ENCODE results near the gene GNB1. TPM values are rescaled to one million over a fixed set of nuclear protein-coding genes. Genes with fewer than 3 reads are reported as not detected.

The GNB1 gene
- total RNA-seq, 1 experiment from 2014 or later = 400 TPM

DNA sequence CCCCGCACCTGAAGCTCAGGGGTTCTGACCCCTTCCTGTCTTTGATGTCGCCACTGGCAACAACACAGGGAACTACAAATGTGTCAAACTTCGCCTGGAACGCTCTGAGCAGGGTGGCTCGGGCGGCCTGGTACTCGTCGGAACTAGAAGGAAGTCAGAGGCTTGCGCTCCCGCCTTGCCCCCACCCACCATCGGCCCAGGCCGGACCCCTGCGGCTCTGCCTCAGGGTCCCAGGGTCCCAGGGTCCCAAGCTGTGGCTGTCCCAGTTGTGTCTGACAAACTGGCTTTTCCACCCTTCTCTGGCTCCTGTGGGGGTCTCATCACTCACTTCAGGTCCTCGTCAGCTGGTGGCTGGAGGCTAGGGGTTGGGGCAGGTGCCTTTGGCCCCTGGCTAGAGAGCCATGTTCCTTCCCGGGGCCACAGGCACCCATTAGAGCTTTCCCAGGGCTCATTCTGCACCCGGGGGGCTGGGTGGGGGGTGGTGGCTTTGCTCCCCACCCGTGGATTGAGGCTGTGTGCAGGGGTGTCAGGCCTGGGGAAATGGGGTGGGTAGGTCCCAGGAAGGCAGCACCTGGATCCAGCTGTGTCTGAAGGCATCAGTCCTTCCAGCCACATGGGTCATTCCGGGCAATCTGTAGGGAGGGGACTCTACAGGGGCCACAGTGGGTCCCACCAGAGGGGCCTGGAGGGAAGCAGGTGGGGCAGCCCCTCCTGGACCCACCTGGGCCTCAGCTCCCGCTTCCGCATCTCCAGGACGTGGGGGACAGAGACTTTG is 36.2 kb upstream of the GNB1 start:
- Histone ChIP-seq H4K91ac (ENCODE audit: insufficient read length, low read depth, low read length) (no peak overlapping the region), H3K56ac (ENCODE audit: insufficient read length, low read depth, low read length) (no peak overlapping the region), H4K8ac (replicated peaks; ENCODE audit: insufficient read length, low read depth, low read length) (no peak overlapping the region), H2AK5ac (ENCODE audit: insufficient read length, low read length) (no peak overlapping the region), H3K4me2 (ENCODE audit: insufficient read depth, insufficient read length, low read length) (no peak overlapping the region), H3K14ac (ENCODE audit: insufficient read depth, low read length) (no peak overlapping the region), H2BK15ac (ENCODE audit: low read depth, low read length) (no peak overlapping the region), H3K79me2 (ENCODE audit: insufficient read depth, low read length) (no peaks in the 10 kb centered on the region), H3K4me1 (ENCODE audit: insufficient read depth, low read length) (no peaks in the 10 kb centered on the region), H3K9ac (ENCODE audit: extremely low read depth, insufficient read length, low read length) (no peak overlapping the region), H3K23me2 (ENCODE audit: insufficient read length, low read depth, low read length, poor library complexity, severe bottlenecking) (no peaks in the 10 kb centered on the region), H2AFZ (ENCODE audit: low read length) (no peak overlapping the region), H2BK5ac (ENCODE audit: insufficient read length, low read length) (no peak overlapping the region), H3K27me3 (ENCODE audit: insufficient read depth, low read length) (no peaks in the 10 kb centered on the region), H3K27ac (ENCODE audit: insufficient read length, low read depth, low read length) (no peak overlapping the region), H3K9me3 (ENCODE audit: control insufficient read depth, low read depth, low read length) (no peaks in the 10 kb centered on the region), H4K5ac (ENCODE audit: insufficient read length, low read depth, low read length) (no peak overlapping the region), H3K79me1 (ENCODE audit: insufficient read depth, low read depth, low read length, poor library complexity, severe bottlenecking) (no peaks in the 10 kb centered on the region), H3K23ac (ENCODE audit: insufficient read length, low read depth, low read length) (no peak overlapping the region), H2BK20ac (ENCODE audit: low read depth, low read length, poor library complexity, severe bottlenecking) (no peak overlapping the region), H2BK120ac (ENCODE audit: low read depth, low read length, poor library complexity, severe bottlenecking) (no peak overlapping the region), H4K20me1 (ENCODE audit: control insufficient read depth, insufficient read depth, insufficient read length) (no peaks in the 10 kb centered on the region), H3K4ac (ENCODE audit: low read depth, low read length) (no peak overlapping the region), H3K18ac (ENCODE audit: insufficient read length, low read depth, low read length) (no peak overlapping the region), H2BK12ac (ENCODE audit: insufficient read length, low read depth, low read length) (no peak overlapping the region), H3T11ph (ENCODE audit: low read length) (no peak overlapping the region)
- TF ChIP-seq, protein P1, sequence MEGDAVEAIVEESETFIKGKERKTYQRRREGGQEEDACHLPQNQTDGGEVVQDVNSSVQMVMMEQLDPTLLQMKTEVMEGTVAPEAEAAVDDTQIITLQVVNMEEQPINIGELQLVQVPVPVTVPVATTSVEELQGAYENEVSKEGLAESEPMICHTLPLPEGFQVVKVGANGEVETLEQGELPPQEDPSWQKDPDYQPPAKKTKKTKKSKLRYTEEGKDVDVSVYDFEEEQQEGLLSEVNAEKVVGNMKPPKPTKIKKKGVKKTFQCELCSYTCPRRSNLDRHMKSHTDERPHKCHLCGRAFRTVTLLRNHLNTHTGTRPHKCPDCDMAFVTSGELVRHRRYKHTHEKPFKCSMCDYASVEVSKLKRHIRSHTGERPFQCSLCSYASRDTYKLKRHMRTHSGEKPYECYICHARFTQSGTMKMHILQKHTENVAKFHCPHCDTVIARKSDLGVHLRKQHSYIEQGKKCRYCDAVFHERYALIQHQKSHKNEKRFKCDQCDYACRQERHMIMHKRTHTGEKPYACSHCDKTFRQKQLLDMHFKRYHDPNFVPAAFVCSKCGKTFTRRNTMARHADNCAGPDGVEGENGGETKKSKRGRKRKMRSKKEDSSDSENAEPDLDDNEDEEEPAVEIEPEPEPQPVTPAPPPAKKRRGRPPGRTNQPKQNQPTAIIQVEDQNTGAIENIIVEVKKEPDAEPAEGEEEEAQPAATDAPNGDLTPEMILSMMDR (conservative IDR thresholded peaks at IDR 0.05) = no peak
- no peaks in the 10 kb centered on the region for H3K36me3 Mint-ChIP-seq (ENCODE audit: insufficient read depth in 1 of 3, low read depth in 3 of 3)
- peaks cover 5% of the 10 kb centered on the region in 2 experiments; a peak in 2 of 5 replicates for H3K9me3 Mint-ChIP-seq
- H3K4me1 Mint-ChIP-seq = peaks cover 0 to 4% of the 10 kb centered on the region in 2 experiments; a peak in 2 of 4 replicates
- H3K27ac Mint-ChIP-seq = no peak overlapping the region
- DNase-seq = no peak
- H3K4me3 Mint-ChIP-seq = no peak overlapping the region
- WGBS (ENCODE audit: extremely low coverage, insufficient read length, low lambda C conversion rate) = no CpG with 5 or more reads among the region's 21 CpGs
- H3K27me3 Mint-ChIP-seq (ENCODE audit: low read depth) = peaks cover 4% of the 10 kb centered on the region

Data from H9 (cell line).